GM06990 (cell line): ENCODE results near the gene EZH1.
"Not testable (repeated sequence)": the region's sequence is repeated elsewhere in the genome, so short reads cannot be mapped to it uniquely, and the experiment has no call there.

Source experiments
- DNase-seq: peaks from one replicate; pipeline ENCODE4 v3.0.0-alpha.2; 2011; ENCODE audit not compliant: insufficient read length; ENCODE audit errors: extremely low read depth
- H3K27me3 ChIP-seq: replicated peaks from 2 replicates; pipeline ENCODE4 v1.6.0; 2011; ENCODE audit warnings: low read length; ENCODE audit not compliant: control insufficient read depth, insufficient read depth
- H3K36me3 ChIP-seq: 2 replicates; pipeline ENCODE4 v1.5.1; 2011; ENCODE audit warnings: low read length; ENCODE audit not compliant: control insufficient read depth, insufficient read depth
- H3K4me3 ChIP-seq: replicated peaks from 2 replicates; pipeline ENCODE4 v1.5.1; 2011; ENCODE audit warnings: low read depth, mild to moderate bottlenecking, control low read depth, low read length
- CTCF ChIP-seq: IDR thresholded peaks from 2 replicates; pipeline ENCODE4 v1.5.1; 2011; ENCODE audit warnings: low read length, control low read depth, mild to moderate bottlenecking, inconsistent platforms; ENCODE audit not compliant: insufficient read depth, poor library complexity, severe bottlenecking

EZH1 gene

GRCh38 chr17:42743595-42744282 lies 1.1 kb downstream of the EZH1 start:
- Histone ChIP-seq H3K4me3 (peak overlapping the region; percentile 73), H3K27me3 (no peaks in the 10 kb centered on the region), H3K36me3 (no peaks in the 10 kb centered on the region)
- DNase-seq: no peak
- TF ChIP-seq CTCF: no peak

- H3K27me3 ChIP-seq, H3K36me3 ChIP-seq, DNase-seq, H3K4me3 ChIP-seq: not testable (repeated sequence)
Measured at GRCh38 chr17:42742916-42743315, 1.9 kb downstream of the EZH1 start.

GRCh38 chr17:42740699-42741098 lies 4.1 kb downstream of the EZH1 start:
- H3K4me3 ChIP-seq: no peak overlapping the region
- H3K27me3 ChIP-seq: no peaks in the 10 kb centered on the region
- no peaks in the 10 kb centered on the region for H3K36me3 ChIP-seq
- TF ChIP-seq CTCF: no peak
- DNase-seq: no peak

- Histone ChIP-seq H3K36me3 (peaks cover 5% of the 10 kb centered on the region), H3K4me3 (no peak overlapping the region), H3K27me3 (no peaks in the 10 kb centered on the region)
- DNase-seq: no peak
- TF ChIP-seq CTCF: no peak
Measured at GRCh38 chr17:42725143-42725542, 19.7 kb downstream of the EZH1 start.

GRCh38 chr17:42723636-42724035 lies 21.2 kb downstream of the EZH1 start:
- peaks cover 9% of the 10 kb centered on the region for H3K36me3 ChIP-seq

More at GRCh38 chr17:42723636-42724035, 21.2 kb downstream of the EZH1 start:
- no peak for DNase-seq
- Histone ChIP-seq H3K27me3 (no peaks in the 10 kb centered on the region), H3K4me3 (no peak overlapping the region)
- no peak for TF ChIP-seq CTCF
